Prostate gland (tissue), 2 donors: Measurements from ENCODE around the gene OGFRL1.

ENCODE experiments used
- CTCF ChIP-seq, 4 experiments: fragments of 200-600 bp in 2 of 4; fragments of 450-650 bp in 2 of 4; sonication (generic) in 2 of 4; IDR thresholded peaks; 1 replicate in 3 of 4; 2 replicates in 1 of 4; pipeline ENCODE4 v1.5.1; 2016 to 2019; ENCODE audit warnings: antibody characterized with exemption in 4 of 4, mild to moderate bottlenecking in 2 of 4, moderate library complexity in 2 of 4
- POLR2A ChIP-seq: fragments of 450-650 bp; IDR thresholded peaks from one replicate; pipeline ENCODE4 v1.6.1; 2016; ENCODE audit warnings: antibody characterized with exemption, mild to moderate bottlenecking
- POLR2AphosphoS5 ChIP-seq: sonication (generic); formaldehyde crosslinking; IDR thresholded peaks from one replicate; pipeline ENCODE4 v1.6.1; 2017; ENCODE audit warnings: antibody characterized with exemption

- TF ChIP-seq CTCF (IDR thresholded peaks at IDR 0.05) (no peak), POLR2A (no peak), POLR2AphosphoS5 (no peak)
These were observed 21.0 kb downstream of the OGFRL1 start for GRCh38 chr6:71309656-71310055.
